Measurements from ENCODE around the gene LBHD2.

The LBHD2 gene

GRCh38 chr14:103097244-103097993 lies 13.4 kb downstream of the LBHD2 start:
- DNase-seq (ENCODE audit: low read depth): no peak
- TF ChIP-seq CTCF (IDR thresholded peaks at IDR 0.05; ENCODE audit: control insufficient read depth, insufficient read depth, low read depth, low read length, missing control alignments): no peak

GRCh38 chr14:103097994-103098957 lies 14.3 kb downstream of the LBHD2 start:
- no peak for DNase-seq (ENCODE audit: low read depth)
- H3K4me3 ChIP-seq (ENCODE audit: control insufficient read depth, low read depth, low read length): no peak overlapping the region
- TF ChIP-seq CTCF (IDR thresholded peaks at IDR 0.05; ENCODE audit: control insufficient read depth, insufficient read depth, low read depth, low read length, missing control alignments): no peak

More at GRCh38 chr14:103097244-103097993, 13.4 kb downstream of the LBHD2 start:
- H3K4me3 ChIP-seq (ENCODE audit: control insufficient read depth, low read depth, low read length): no peak overlapping the region

DNA sequence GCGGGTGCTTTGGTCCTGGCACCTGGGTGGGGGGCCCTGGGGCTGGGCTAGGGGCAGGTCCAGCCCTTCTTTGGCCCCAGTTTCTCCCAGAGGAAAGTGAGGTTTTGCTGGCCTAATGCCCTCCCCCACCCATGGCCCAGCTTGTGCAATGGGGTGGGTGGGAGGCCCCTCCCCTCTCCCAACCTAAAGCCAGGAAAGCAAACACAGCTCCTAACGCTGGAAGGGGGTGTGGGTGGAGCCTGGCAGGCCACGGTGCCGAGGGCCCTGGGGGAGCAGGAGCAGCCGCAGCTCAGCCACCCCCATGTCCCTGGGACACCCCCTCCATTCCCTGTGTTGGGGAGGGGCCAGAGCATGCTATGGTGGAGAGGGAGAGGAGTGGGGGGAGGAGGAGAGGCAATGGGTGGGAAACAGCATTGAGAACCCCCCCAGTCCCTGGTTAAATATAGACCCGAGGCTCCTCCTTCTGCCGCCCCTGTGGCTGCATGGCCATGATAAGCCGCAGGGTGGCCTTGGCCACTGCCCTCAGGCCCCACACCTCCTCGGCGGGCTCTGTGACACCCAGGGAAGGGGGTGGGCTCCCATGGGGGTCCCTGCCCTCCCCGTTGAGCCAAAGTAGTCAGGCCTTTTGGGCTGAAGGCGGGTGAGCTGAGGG lies 15.2 kb downstream of the LBHD2 start:
- TF ChIP-seq CTCF (IDR thresholded peaks at IDR 0.05; ENCODE audit: control insufficient read depth, insufficient read depth, low read depth, low read length, missing control alignments): no peak
- DNase-seq (ENCODE audit: low read depth): no peak
- no peak overlapping the region for H3K4me3 ChIP-seq (ENCODE audit: control insufficient read depth, low read depth, low read length)

GRCh38 chr14:103099733-103100280 lies 15.8 kb downstream of the LBHD2 start:
- DNase-seq (ENCODE audit: low read depth): no peak
- TF ChIP-seq CTCF (IDR thresholded peaks at IDR 0.05; ENCODE audit: control insufficient read depth, insufficient read depth, low read depth, low read length, missing control alignments): no peak
- H3K4me3 ChIP-seq (ENCODE audit: control insufficient read depth, low read depth, low read length): no peak overlapping the region

GRCh38 chr14:103100281-103101121 lies 16.5 kb downstream of the LBHD2 start:
- no peak overlapping the region for H3K4me3 ChIP-seq (ENCODE audit: control insufficient read depth, low read depth, low read length)
- no peak for TF ChIP-seq CTCF (IDR thresholded peaks at IDR 0.05; ENCODE audit: control insufficient read depth, insufficient read depth, low read depth, low read length, missing control alignments)
- no peak for DNase-seq (ENCODE audit: low read depth)

Data from AG09309 (cell line).